Measurements from ENCODE around the gene CNTF. TPM values are rescaled to one million over a fixed set of nuclear protein-coding genes. Genes with fewer than 3 reads are reported as not detected.

Gene CNTF
- total RNA-seq, 3 donors from 2014 or later, result 2.0 to 2.6 (median 2.5) TPM

DNA sequence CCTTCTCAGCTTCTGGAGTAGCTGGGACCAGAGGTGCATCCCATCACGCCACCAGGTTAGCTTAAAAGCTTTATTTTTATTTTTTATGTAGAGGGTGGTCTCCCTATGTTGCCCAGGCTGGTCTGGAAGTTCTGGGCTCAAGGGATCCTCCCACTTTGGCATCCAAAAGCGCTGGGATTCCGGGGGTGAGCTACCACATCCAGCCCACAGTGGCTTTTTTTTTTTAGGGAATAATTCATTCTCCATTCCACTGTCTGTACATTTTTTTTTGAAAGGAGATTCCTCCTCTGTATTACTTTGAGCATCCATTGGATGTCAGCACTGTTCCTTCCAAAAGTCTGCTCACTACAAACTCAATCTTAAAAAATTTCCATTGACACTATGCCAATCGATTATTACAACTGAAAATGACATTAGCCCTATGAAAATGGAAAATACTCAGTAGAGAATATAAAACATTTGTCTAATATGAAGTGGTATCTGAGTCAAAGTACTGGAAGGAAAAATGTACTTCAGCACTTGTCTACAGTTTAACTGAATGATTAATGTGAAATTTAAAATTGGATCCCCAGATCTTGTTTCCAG is 45.5 kb upstream of the CNTF start:
- no peaks in the 10 kb centered on the region for H3K9me3 ChIP-seq
- DNase-seq (no peak), ATAC-seq (no peak)
- intact Hi-C loops (cut with DNase I, micrococcal nuclease), result no loop called here
- peak overlapping the region; percentile 100 for H3K4me3 ChIP-seq
- TF ChIP-seq, protein P1, sequence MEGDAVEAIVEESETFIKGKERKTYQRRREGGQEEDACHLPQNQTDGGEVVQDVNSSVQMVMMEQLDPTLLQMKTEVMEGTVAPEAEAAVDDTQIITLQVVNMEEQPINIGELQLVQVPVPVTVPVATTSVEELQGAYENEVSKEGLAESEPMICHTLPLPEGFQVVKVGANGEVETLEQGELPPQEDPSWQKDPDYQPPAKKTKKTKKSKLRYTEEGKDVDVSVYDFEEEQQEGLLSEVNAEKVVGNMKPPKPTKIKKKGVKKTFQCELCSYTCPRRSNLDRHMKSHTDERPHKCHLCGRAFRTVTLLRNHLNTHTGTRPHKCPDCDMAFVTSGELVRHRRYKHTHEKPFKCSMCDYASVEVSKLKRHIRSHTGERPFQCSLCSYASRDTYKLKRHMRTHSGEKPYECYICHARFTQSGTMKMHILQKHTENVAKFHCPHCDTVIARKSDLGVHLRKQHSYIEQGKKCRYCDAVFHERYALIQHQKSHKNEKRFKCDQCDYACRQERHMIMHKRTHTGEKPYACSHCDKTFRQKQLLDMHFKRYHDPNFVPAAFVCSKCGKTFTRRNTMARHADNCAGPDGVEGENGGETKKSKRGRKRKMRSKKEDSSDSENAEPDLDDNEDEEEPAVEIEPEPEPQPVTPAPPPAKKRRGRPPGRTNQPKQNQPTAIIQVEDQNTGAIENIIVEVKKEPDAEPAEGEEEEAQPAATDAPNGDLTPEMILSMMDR (IDR thresholded peaks at IDR 0.05), result no peak
- H3K4me1 ChIP-seq (ENCODE audit: low read depth), result peaks cover 38% of the 10 kb centered on the region
- no peaks in the 10 kb centered on the region for H3K36me3 ChIP-seq (ENCODE audit: low read depth)

DNA sequence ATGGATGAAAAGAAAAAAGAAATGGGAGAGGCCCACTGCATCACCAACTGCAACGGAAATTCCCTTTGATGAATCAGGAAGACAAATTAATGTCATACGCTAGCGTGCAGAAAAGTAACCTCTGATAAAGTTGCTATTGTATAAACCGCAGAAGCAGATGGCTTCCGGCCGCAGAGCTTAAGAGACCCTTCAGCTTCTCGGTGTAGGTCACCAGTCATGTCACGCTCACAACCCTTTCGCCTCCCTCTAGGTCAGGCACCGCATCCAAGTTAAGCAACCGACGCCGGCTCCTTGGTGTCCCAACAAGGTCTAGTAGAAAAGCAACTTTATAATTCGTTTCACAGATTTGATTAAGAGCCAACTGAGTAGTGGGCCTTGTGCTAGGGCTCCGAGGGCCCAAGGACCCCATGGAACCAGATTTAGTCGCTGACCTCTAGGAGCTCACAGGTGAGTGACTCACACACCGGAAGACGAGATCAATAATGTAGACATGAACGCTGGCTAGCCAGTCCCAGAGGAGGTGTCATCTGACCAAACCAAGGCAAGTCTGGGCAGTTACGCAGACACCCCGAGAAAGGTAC is 44.8 kb upstream of the CNTF start:
- TF ChIP-seq, protein P1 (IDR thresholded peaks at IDR 0.05), result no peak
- Histone ChIP-seq H3K36me3 (ENCODE audit: low read depth) (no peaks in the 10 kb centered on the region), H3K4me1 (ENCODE audit: low read depth) (peaks cover 44% of the 10 kb centered on the region), H3K9me3 (no peaks in the 10 kb centered on the region), H3K4me3 (peak overlapping the region; percentile 100)
- intact Hi-C loops (cut with DNase I, micrococcal nuclease), result no loop called here
- DNase-seq, result peak; percentile 75 to 84 (median 77)
- no peak for ATAC-seq

DNA sequence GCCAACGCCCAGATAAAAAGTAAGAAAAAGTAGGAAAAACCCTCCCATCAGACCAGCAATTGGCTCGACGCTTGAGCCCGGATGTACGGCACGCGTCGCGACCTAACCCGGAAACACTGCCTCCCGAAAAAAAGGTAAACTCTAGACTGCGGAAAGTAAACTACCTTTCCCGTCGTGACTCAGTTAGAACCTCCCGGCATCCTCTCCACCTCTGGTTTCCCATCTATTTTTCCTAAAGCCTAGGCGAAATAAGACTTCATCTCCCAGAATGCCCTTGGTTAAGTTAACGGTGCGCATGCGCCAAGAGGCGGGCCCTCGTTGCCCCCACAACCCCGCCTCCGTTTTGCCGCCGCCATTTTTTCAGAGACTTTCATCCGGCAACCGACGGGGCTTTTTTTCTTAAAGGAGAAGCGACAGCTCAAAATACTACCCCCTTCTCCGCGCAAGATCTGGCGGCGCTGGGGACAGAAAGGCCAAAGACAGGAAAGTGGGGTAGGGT is 44.3 kb upstream of the CNTF start:
- H3K9me3 ChIP-seq, result no peaks in the 10 kb centered on the region
- DNase-seq (peak; percentile 93 to 94 (median 94)), ATAC-seq (peak; percentile 76)
- TF ChIP-seq, protein P1 (IDR thresholded peaks at IDR 0.05), result no peak
- H3K4me1 ChIP-seq (ENCODE audit: low read depth), result peaks cover 48% of the 10 kb centered on the region
- H3K4me3 ChIP-seq, result peak overlapping the region; percentile 100
- no peaks in the 10 kb centered on the region for H3K36me3 ChIP-seq (ENCODE audit: low read depth)
- intact Hi-C loops (cut with DNase I, micrococcal nuclease), result no loop called here

DNA sequence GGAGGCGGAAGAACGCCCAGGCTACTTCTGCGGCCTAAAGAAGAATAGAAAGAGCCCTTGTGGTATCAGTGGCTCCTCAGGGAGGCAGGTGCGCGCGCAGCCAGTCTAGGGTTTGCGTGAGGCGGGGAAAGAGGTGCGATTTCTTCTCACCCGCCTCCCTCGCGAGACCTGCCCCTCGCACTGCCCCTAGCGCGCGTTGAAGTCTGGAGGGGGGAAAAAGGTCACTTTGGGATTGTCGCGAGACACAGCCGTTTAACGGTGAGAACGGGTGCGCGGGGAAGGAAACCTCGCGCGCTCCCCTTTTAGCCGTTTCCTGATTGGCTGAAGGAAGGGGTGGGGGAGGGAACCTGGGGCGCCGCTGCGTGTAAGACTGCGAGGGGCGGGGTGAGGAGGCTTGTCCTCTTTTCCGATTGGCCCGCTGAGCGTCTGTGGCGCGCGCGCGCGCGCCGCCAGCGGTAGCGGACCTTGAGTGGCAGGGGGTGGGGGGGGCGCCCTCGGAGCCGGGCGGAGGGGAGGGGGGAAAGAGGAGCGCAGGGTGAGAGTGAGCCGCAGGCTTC is 43.8 kb upstream of the CNTF start, which contains the start of gene ZFP91:
TSS of gene ZFP91 (plus strand) at position 429 of the 557 bp plus-strand sequence. CDS start 219 bp downstream, outside the sequence.
- TF ChIP-seq, protein P1 (IDR thresholded peaks at IDR 0.05), result no peak
- Histone ChIP-seq H3K9me3 (no peaks in the 10 kb centered on the region), H3K4me3 (peak within 1 kb of the TSS; percentile 100), H3K4me1 (ENCODE audit: low read depth) (peaks cover 53% of the 10 kb centered on the region), H3K36me3 (ENCODE audit: low read depth) (no peaks in the 10 kb centered on the region)
- DNase-seq (peak; percentile 97 to 99 (median 98)), ATAC-seq (peak; percentile 80)
- intact Hi-C loops (cut with DNase I, micrococcal nuclease), result no loop called here

DNA sequence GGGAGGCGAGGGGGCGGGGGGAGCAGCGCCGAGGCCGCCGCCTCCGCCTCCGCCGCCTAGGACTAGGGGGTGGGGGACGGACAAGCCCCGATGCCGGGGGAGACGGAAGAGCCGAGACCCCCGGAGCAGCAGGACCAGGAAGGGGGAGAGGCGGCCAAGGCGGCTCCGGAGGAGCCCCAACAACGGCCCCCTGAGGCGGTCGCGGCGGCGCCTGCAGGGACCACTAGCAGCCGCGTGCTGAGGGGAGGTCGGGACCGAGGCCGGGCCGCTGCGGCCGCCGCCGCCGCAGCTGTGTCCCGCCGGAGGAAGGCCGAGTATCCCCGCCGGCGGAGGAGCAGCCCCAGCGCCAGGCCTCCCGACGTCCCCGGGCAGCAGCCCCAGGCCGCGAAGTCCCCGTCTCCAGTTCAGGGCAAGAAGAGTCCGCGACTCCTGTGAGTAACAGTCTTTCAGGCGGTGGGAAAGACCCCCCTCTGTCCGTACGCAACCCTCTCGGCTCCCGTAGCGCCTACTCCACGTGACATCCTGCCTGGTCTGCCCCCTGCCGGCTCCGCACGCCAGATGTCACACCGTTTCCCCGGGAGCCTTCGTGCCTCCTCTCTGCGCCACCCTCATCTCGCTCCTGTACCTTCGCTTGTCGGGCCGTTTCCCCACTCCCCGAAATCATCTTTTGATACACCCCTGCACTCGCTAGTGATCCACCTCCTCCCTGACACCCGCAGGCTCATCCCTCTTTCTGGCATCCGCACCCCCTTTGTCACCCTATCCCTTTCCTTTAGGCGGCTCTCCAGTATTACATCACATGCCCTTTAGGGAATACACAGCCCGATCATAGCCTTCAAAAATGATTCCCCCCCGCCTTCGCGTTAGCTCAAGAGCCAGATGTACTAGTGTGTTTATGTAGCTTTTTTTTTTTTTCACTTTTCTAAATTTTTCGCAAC is 43.0 kb upstream of the CNTF start:
- intact Hi-C loops (cut with DNase I, micrococcal nuclease), result no loop called here
- peak; percentile 72 for ATAC-seq
- TF ChIP-seq, protein P1 (IDR thresholded peaks at IDR 0.05), result peak; percentile 62

More for the DNA sequence above, 43.0 kb upstream of the CNTF start:
- H3K4me1 ChIP-seq (ENCODE audit: low read depth), result peaks cover 53% of the 10 kb centered on the region
- peak overlapping the region; percentile 100 for H3K4me3 ChIP-seq
- H3K9me3 ChIP-seq, result no peaks in the 10 kb centered on the region
- peak; percentile 94 to 96 (median 95) for DNase-seq
- H3K36me3 ChIP-seq (ENCODE audit: low read depth), result no peaks in the 10 kb centered on the region
